Hematopoietic multipotent progenitor cell treated with erythropoietin and hydrocortisone succinate and interleukin-3 and kit ligand, for 6 days (in vitro differentiated cells): ENCODE measurements around the gene SNX11.

Experiments used
- DNase-seq: peaks from one replicate; pipeline ENCODE4 v3.0.0-alpha.2; 2015

SNX11 gene

DNA sequence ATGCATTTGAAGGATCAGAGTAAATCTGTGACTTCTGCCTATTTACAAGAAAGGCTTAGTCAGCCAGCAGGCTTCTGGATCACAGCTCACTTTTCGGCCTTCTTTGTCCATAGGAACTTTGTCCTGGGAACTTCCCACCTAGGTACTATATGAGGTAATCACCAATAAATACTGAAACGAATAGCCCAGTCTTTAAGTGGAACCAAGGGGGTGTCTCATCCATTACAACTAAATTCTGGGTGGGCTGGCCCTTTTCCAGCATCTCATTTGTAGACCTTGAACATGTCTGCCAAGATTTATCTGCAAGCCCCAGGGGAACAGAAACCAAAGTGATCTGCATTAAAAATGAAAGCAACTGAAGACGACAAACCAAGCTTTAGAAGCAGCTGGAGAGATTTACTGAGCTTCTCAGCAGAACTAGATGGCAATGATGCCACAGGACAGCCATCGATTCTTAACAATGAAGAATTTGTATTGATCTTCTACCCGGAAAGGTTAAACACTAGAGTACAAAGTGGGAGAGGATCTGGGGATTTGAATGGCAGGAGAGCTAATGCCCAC lies 55.5 kb downstream of the SNX11 start:
- no peak for DNase-seq

DNA sequence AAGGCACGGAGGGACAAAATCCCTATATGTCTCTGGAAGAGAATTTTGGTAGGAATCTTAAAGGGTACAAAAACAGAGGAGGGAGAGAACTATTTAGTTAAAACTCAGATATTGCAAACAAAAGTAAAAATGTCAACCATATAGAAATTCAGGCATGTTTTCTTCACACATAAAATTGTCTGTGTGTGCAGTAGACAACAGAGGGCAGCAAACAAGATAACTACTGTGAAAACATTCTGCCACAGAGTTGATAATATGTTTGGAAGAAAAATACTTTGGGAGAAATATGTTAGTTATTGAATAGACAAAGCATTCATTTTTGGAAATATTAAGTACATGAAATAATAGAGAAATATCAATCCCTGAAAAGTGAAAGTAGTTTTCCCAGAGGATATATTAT lies 56.2 kb downstream of the SNX11 start:
- DNase-seq = peak; percentile 26

DNA sequence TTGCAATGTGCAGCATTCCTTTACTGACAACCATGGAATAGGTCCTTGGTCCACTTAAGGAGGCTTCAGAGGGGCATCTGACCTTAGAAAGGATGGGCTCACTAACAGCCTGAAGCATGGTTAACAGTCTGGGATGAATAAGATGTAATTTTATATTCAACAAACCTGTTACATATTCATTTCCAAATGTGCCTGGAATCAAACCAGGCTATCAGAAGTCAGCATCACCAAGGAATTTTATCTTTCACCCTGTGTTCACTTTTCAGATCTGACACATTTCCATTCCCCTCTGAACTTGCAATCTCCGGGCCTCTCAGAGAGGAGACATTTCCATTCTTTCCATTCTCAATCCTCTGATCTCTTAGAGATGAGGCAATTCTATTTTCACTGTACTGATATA lies 62.4 kb downstream of the SNX11 start:
- no peak for DNase-seq
